GM12878 (cell line): Measurements from ENCODE around the gene SNCB.

ENCODE experiments used
- FOXM1 ChIP-seq: IDR thresholded peaks from 2 replicates; pipeline ENCODE4 v1.6.1; 2012; ENCODE audit warnings: low read depth, mild to moderate bottlenecking, inconsistent platforms, low read length, moderate library complexity
- POLR2AphosphoS5 ChIP-seq: IDR thresholded peaks from 2 replicates; pipeline ENCODE4 v1.6.1; 2011; ENCODE audit warnings: mild to moderate bottlenecking, low read length, inconsistent platforms
- SIN3A ChIP-seq: IDR thresholded peaks from 2 replicates; pipeline ENCODE4 v1.6.1; 2012; ENCODE audit warnings: low read depth, low read length, improper control_type of control experiment
- TF ChIP-seq, protein P1 (sequence below): fragments of 450-650 bp; IDR thresholded peaks from 2 replicates; pipeline ENCODE4 v1.6.1; 2017; ENCODE audit warnings: mild to moderate bottlenecking

DNA sequence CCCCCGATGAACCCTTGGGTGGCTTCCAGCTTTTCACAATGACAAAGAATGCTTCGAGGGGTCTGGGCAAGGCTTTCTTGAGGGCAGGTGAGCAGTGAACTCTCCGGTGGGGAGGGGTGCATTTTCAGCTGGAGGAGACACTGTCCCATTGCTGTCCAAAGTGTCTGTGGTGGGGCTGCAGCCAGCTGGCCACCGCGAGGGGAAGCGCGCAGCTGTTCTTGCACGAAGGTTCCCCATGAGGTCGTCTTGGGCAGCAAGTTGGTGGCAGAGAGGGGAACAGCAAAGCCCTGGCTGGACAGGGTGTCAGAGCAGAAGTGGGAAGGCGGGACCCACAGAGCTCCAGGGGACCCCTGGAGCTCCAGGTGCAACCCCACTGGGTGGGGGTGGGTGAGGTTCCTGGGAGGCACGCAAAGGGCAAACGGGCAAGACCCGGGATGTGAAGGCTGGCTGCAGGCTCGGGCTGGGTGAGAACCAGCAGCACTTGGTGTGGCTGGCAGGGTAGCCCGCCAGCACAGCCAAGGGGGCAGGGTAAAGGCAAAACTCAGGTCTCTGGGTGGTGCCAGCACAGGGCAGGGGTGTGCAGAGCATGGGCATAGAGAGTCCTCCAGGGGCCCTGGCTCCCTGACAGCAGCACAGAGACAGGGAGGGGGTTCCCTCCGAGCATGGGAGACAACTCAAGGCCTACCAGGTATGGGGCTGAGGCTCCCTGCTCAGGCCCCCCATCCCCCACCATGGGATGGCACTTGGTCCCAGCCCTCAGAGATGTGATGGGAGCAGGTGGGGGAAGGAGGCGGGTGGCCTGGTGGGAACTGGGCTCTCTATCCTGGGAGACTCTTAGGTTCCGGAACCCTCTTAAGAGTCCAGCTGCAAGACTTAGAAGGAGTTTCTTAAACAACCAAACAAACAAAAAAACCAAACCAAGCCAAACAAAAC lies 43.6 kb upstream of the SNCB start:
- TF ChIP-seq SIN3A (no peak), POLR2AphosphoS5 (no peak), FOXM1 (no peak)
- TF ChIP-seq, protein P1, sequence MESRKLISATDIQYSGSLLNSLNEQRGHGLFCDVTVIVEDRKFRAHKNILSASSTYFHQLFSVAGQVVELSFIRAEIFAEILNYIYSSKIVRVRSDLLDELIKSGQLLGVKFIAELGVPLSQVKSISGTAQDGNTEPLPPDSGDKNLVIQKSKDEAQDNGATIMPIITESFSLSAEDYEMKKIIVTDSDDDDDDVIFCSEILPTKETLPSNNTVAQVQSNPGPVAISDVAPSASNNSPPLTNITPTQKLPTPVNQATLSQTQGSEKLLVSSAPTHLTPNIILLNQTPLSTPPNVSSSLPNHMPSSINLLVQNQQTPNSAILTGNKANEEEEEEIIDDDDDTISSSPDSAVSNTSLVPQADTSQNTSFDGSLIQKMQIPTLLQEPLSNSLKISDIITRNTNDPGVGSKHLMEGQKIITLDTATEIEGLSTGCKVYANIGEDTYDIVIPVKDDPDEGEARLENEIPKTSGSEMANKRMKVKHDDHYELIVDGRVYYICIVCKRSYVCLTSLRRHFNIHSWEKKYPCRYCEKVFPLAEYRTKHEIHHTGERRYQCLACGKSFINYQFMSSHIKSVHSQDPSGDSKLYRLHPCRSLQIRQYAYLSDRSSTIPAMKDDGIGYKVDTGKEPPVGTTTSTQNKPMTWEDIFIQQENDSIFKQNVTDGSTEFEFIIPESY: no peak
